ENCODE results near the gene LAMA2. TPM values are rescaled to one million over a fixed set of nuclear protein-coding genes. Genes with fewer than 3 reads are reported as not detected.

LAMA2 gene
- total RNA-seq, 2 donors from 2014 or later: 120 to 125 TPM

- intact Hi-C loops (cut with DNase I): no loop called here
- DNase-seq (no peak), ATAC-seq (no peak)
Measured at GRCh38 chr6:129189266-129189665, 306.3 kb downstream of the LAMA2 start.

GRCh38 chr6:129191235-129191634, 308.3 kb downstream of the LAMA2 start:
- DNase-seq (no peak), ATAC-seq (no peak)
- intact Hi-C loops (cut with DNase I): no loop called here

GRCh38 chr6:129192458-129192989, 309.6 kb downstream of the LAMA2 start:
- intact Hi-C loops (cut with DNase I): no loop called here
- no peak for DNase-seq
- no peak for ATAC-seq

- no peak for ATAC-seq
- DNase-seq: no peak
- intact Hi-C loops (cut with DNase I): no loop called here
Measured at GRCh38 chr6:129194306-129194941, 311.5 kb downstream of the LAMA2 start.

- ATAC-seq (no peak), DNase-seq (no peak)
- intact Hi-C loops (cut with DNase I): no loop called here
Measured at GRCh38 chr6:129195161-129195560, 312.2 kb downstream of the LAMA2 start.

- DNase-seq (no peak), ATAC-seq (peak in 1 of 2 donors; percentile 47)
- intact Hi-C loops (cut with DNase I): no loop called here
Measured at GRCh38 chr6:129195643-129196042, 312.7 kb downstream of the LAMA2 start.

- ATAC-seq (no peak), DNase-seq (no peak)
- intact Hi-C loops (cut with DNase I): no loop called here
Measured at GRCh38 chr6:129197154-129197553, 314.2 kb downstream of the LAMA2 start.

GRCh38 chr6:129200151-129200550, 317.2 kb downstream of the LAMA2 start:
- intact Hi-C loops (cut with DNase I): no loop called here
- ATAC-seq (no peak), DNase-seq (no peak)

- intact Hi-C loops (cut with DNase I): no loop called here
- no peak for ATAC-seq
- no peak for DNase-seq
Measured at GRCh38 chr6:129203190-129203900, 320.4 kb downstream of the LAMA2 start.

GRCh38 chr6:129206821-129207220, 323.9 kb downstream of the LAMA2 start:
- no peak for ATAC-seq
- intact Hi-C loops (cut with DNase I): no loop called here
- DNase-seq: no peak

GRCh38 chr6:129207832-129208231, 324.9 kb downstream of the LAMA2 start:
- ATAC-seq: no peak
- DNase-seq: no peak
- intact Hi-C loops (cut with DNase I): no loop called here

GRCh38 chr6:129208415-129209034, 325.6 kb downstream of the LAMA2 start:
- intact Hi-C loops (cut with DNase I): no loop called here
- DNase-seq (no peak), ATAC-seq (no peak)

- intact Hi-C loops (cut with DNase I): no loop called here
- DNase-seq (no peak), ATAC-seq (no peak)
Measured at GRCh38 chr6:129209355-129209754, 326.4 kb downstream of the LAMA2 start.

- intact Hi-C loops (cut with DNase I): no loop called here
- ATAC-seq (no peak), DNase-seq (no peak)
Measured at GRCh38 chr6:129210684-129211083, 327.7 kb downstream of the LAMA2 start.

GRCh38 chr6:129211626-129212025, 328.7 kb downstream of the LAMA2 start:
- ATAC-seq: no peak
- no peak for DNase-seq
- intact Hi-C loops (cut with DNase I): no loop called here

- ATAC-seq: no peak
- DNase-seq: no peak
- intact Hi-C loops (cut with DNase I): no loop called here
Measured at GRCh38 chr6:129212081-129212480, 329.1 kb downstream of the LAMA2 start.

GRCh38 chr6:129215246-129215645, 332.3 kb downstream of the LAMA2 start:
- DNase-seq (no peak), ATAC-seq (no peak)
- intact Hi-C loops (cut with DNase I): no loop called here

- intact Hi-C loops (cut with DNase I): no loop called here
- ATAC-seq: no peak
- DNase-seq: no peak
Measured at GRCh38 chr6:129215916-129216520, 333.1 kb downstream of the LAMA2 start.

GRCh38 chr6:129217701-129218100, 334.8 kb downstream of the LAMA2 start:
- intact Hi-C loops (cut with DNase I): no loop called here
- ATAC-seq: no peak
- no peak for DNase-seq
